BLaER1 treated with 17β-estradiol and CSF1 and Interleukin-3, amounts not matched to agents 10 nM and 100 nM (cell line): Measurements from ENCODE around the gene NAGS.
A peak's percentile ranks its signal among the peaks of the same experiment; 100 is the strongest.

ENCODE experiments used
- H3K27ac ChIP-seq, 11 experiments: shearing (Covaris generic); formaldehyde crosslinking; 2 replicates each; pipeline ENCODE4 v1.8.1; 2022
- H3K27me3 ChIP-seq, 11 experiments: shearing (Covaris generic); formaldehyde crosslinking; 2 replicates each; pipeline ENCODE4 v1.8.1; 2022
- H3K36me3 ChIP-seq, 11 experiments: shearing (Covaris generic); formaldehyde crosslinking; 2 replicates each; pipeline ENCODE4 v1.8.1; 2022
- H3K4me1 ChIP-seq, 10 experiments: shearing (Covaris generic); formaldehyde crosslinking; 2 replicates each; pipeline ENCODE4 v1.8.1; 2022
- H3K4me2 ChIP-seq, 11 experiments: shearing (Covaris generic); formaldehyde crosslinking; 2 replicates each; pipeline ENCODE4 v1.8.1; 2022
- H3K4me3 ChIP-seq, 10 experiments: shearing (Covaris generic); formaldehyde crosslinking; 2 replicates each; pipeline ENCODE4 v1.8.1; 2022
- H3K9ac ChIP-seq, 11 experiments: shearing (Covaris generic); formaldehyde crosslinking; 2 replicates each; pipeline ENCODE4 v1.8.1; 2022
- H3K9me3 ChIP-seq, 11 experiments: shearing (Covaris generic); formaldehyde crosslinking; replicated peaks in 1 of 11; 2 replicates each; pipeline ENCODE4 v1.8.1; 2022
- H4K20me1 ChIP-seq, 11 experiments: shearing (Covaris generic); formaldehyde crosslinking; 2 replicates each; pipeline ENCODE4 v1.8.1; 2022
- Cebpa-rat ChIP-seq, 11 experiments: shearing (Covaris generic); IDR thresholded peaks; 2 replicates each; pipeline ENCODE4 v1.8.1; 2022

NAGS gene

GRCh38 chr17:43983515-43984411, 20.7 kb upstream of the NAGS start:
- H3K9me3 ChIP-seq: no peaks in the 10 kb centered on the region
- peak overlapping the region; percentile 23 to 55 (median 38); a peak in 14 of 20 replicates for H3K4me3 ChIP-seq
- H4K20me1 ChIP-seq: no peaks in the 10 kb centered on the region; a peak in 1 of 22 replicates
- no peak overlapping the region for H3K9ac ChIP-seq
- H3K27me3 ChIP-seq: peaks cover 26 to 45% (median 36%) of the 10 kb centered on the region in 11 experiments
- no peak overlapping the region for H3K27ac ChIP-seq
- TF ChIP-seq Cebpa-rat (IDR thresholded peaks at IDR 0.05): no peak
- peak overlapping the region; percentile 28 to 69 (median 58) for H3K4me2 ChIP-seq
- H3K4me1 ChIP-seq: peaks cover 0 to 8% (median 5%) of the 10 kb centered on the region in 10 experiments; a peak in 8 of 20 replicates
- H3K36me3 ChIP-seq: no peaks in the 10 kb centered on the region

- H3K9me3 ChIP-seq: no peaks in the 10 kb centered on the region
- H3K27ac ChIP-seq: no peak overlapping the region
- H3K9ac ChIP-seq: no peak overlapping the region
- H3K27me3 ChIP-seq: peaks cover 26 to 45% (median 36%) of the 10 kb centered on the region in 11 experiments
- H4K20me1 ChIP-seq: no peaks in the 10 kb centered on the region; a peak in 1 of 22 replicates
- no peak for TF ChIP-seq Cebpa-rat (IDR thresholded peaks at IDR 0.05)
- H3K4me3 ChIP-seq: no peak overlapping the region
- no peaks in the 10 kb centered on the region for H3K36me3 ChIP-seq
- peaks cover 0 to 8% (median 5%) of the 10 kb centered on the region in 10 experiments; a peak in 8 of 20 replicates for H3K4me1 ChIP-seq
- no peak overlapping the region for H3K4me2 ChIP-seq
Measured at GRCh38 chr17:43984521-43984920, 19.9 kb upstream of the NAGS start.

GRCh38 chr17:43986225-43986981, 18.0 kb upstream of the NAGS start:
- TF ChIP-seq Cebpa-rat (IDR thresholded peaks at IDR 0.05): no peak
- H3K36me3 ChIP-seq: no peaks in the 10 kb centered on the region
- no peak overlapping the region for H3K4me2 ChIP-seq
- H3K27ac ChIP-seq: no peak overlapping the region
- H3K27me3 ChIP-seq: peaks cover 26 to 45% (median 36%) of the 10 kb centered on the region in 11 experiments
- H3K4me1 ChIP-seq: peaks cover 0 to 8% (median 5%) of the 10 kb centered on the region in 10 experiments; a peak in 8 of 20 replicates
- H3K9me3 ChIP-seq: no peaks in the 10 kb centered on the region
- no peak overlapping the region for H3K9ac ChIP-seq
- no peak overlapping the region for H3K4me3 ChIP-seq
- H4K20me1 ChIP-seq: no peaks in the 10 kb centered on the region; a peak in 1 of 22 replicates

GRCh38 chr17:43987131-43988021, 17.0 kb upstream of the NAGS start:
- H3K4me3 ChIP-seq: no peak overlapping the region
- no peaks in the 10 kb centered on the region for H3K9me3 ChIP-seq
- H3K4me1 ChIP-seq: peaks cover 0 to 8% (median 5%) of the 10 kb centered on the region in 10 experiments; a peak in 8 of 20 replicates
- no peaks in the 10 kb centered on the region; a peak in 1 of 22 replicates for H4K20me1 ChIP-seq
- H3K27ac ChIP-seq: no peak overlapping the region
- no peaks in the 10 kb centered on the region for H3K36me3 ChIP-seq
- H3K4me2 ChIP-seq: no peak overlapping the region
- no peak for TF ChIP-seq Cebpa-rat (IDR thresholded peaks at IDR 0.05)
- H3K27me3 ChIP-seq: peaks cover 25 to 39% (median 32%) of the 10 kb centered on the region in 11 experiments
- no peak overlapping the region for H3K9ac ChIP-seq

- H3K9ac ChIP-seq: no peak overlapping the region
- H3K9me3 ChIP-seq: no peaks in the 10 kb centered on the region
- H3K27ac ChIP-seq: no peak overlapping the region
- no peak overlapping the region for H3K4me3 ChIP-seq
- H3K4me2 ChIP-seq: no peak overlapping the region
- TF ChIP-seq Cebpa-rat (IDR thresholded peaks at IDR 0.05): no peak
- peaks cover 15 to 29% (median 22%) of the 10 kb centered on the region in 11 experiments for H3K27me3 ChIP-seq
- H4K20me1 ChIP-seq: no peaks in the 10 kb centered on the region; a peak in 1 of 22 replicates
- no peaks in the 10 kb centered on the region for H3K36me3 ChIP-seq
- peaks cover 0 to 8% (median 5%) of the 10 kb centered on the region in 10 experiments; a peak in 8 of 20 replicates for H3K4me1 ChIP-seq
Measured at GRCh38 chr17:43988301-43988700, 16.1 kb upstream of the NAGS start.

GRCh38 chr17:43992641-43993040, 11.8 kb upstream of the NAGS start:
- TF ChIP-seq Cebpa-rat (IDR thresholded peaks at IDR 0.05): no peak
- Histone ChIP-seq H3K9me3 (no peaks in the 10 kb centered on the region), H3K4me2 (no peak overlapping the region), H3K27ac (no peak overlapping the region), H3K4me1 (peaks cover 0 to 7% (median 0%) of the 10 kb centered on the region in 10 experiments; a peak in 3 of 20 replicates), H3K27me3 (peaks cover 17 to 30% (median 23%) of the 10 kb centered on the region in 11 experiments), H3K36me3 (no peaks in the 10 kb centered on the region), H4K20me1 (no peaks in the 10 kb centered on the region), H3K9ac (no peak overlapping the region), H3K4me3 (no peak overlapping the region)

- Histone ChIP-seq H3K9me3 (no peaks in the 10 kb centered on the region), H3K9ac (peak overlapping the region in 8 of 11 experiments; percentile 39 to 64 (median 58); a peak in 16 of 22 replicates), H3K4me1 (peaks cover 0 to 13% (median 6%) of the 10 kb centered on the region in 10 experiments; a peak in 9 of 20 replicates), H3K27ac (0 out of 22 replicates have a peak overlapping the region, but pooled peaks of 1 of the 11 experiments have one; percentile 14), H3K4me2 (peak overlapping the region; percentile 64 to 81 (median 77)), H3K36me3 (no peaks in the 10 kb centered on the region), H4K20me1 (no peaks in the 10 kb centered on the region; a peak in 1 of 22 replicates), H3K4me3 (peak overlapping the region in 8 of 10 experiments; percentile 24 to 56 (median 37); a peak in 12 of 20 replicates), H3K27me3 (peaks cover 17 to 30% (median 23%) of the 10 kb centered on the region in 11 experiments)
- TF ChIP-seq Cebpa-rat (IDR thresholded peaks at IDR 0.05): no peak
Measured at GRCh38 chr17:43994272-43995149, 9.9 kb upstream of the NAGS start.
